22Rv1 (cell line): Measurements from ENCODE around the gene C19orf25.

Source experiments
- CTCF ChIP-seq: fragments of 450-650 bp; IDR thresholded peaks from 2 replicates; pipeline ENCODE4 v1.5.1; 2017; ENCODE audit warnings: mild to moderate bottlenecking
- ZFX ChIP-seq: fragments of 450-650 bp; IDR thresholded peaks from 2 replicates; pipeline ENCODE4 v1.6.1; 2017; ENCODE audit warnings: antibody characterized with exemption, borderline replicate concordance

DNA sequence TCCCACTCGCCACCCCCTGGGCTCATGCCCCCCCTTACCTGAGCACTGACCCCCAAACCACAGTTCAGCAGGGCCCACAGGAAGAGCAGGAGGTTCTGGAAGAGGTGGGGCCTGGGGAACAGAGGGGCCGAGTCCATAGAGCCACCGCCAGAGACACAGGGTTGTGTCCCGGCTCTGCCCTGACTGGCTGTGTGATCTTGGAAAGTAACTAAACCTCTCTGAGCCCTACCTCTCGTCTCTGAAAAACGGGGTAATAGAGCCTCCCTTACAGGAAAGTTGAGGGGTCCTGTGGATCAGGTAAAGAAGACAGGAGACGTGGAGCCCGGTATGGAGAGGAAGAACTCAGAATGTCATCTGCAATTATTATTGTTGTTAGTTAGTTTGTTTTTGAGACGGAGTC lies 31.8 kb upstream of the C19orf25 start:
- TF ChIP-seq CTCF (no peak), ZFX (no peak)
